Spleen (tissue), 7 donors: ENCODE results near the gene CDRT4.

Experiments used
- CTCF ChIP-seq, 11 experiments: fragments of 200-600 bp in 7 of 11; fragments of 450-650 bp in 4 of 11; sonication (generic) in 4 of 11; IDR thresholded peaks in 8 of 11; conservative IDR thresholded peaks in 3 of 11; 1 replicate in 7 of 11; 2 replicates in 4 of 11; pipeline versions ENCODE4 v1.4.0 to v1.8.0; 2016 to 2021; ENCODE audit warnings: antibody characterized with exemption in 11 of 11, inconsistent platforms in 4 of 11, mild to moderate bottlenecking in 1 of 11
- POLR2A ChIP-seq, 3 donors: fragments of 450-650 bp; IDR thresholded peaks; one replicate each; pipeline ENCODE4 v1.5.1; 2017; ENCODE audit warnings: antibody characterized with exemption in 3 of 3, mild to moderate bottlenecking in 1 of 3
- POLR2AphosphoS5 ChIP-seq, 3 donors: sonication (generic); formaldehyde crosslinking; IDR thresholded peaks; one replicate each; pipeline ENCODE4 v1.5.1; 2017; ENCODE audit warnings: antibody characterized with exemption in 3 of 3
- donor health status: DM: no; HTN: no; CAD: no; lungs with moderate emphysema.
- donor health status: DM: no; HTN: no; CAD: no.
- donor health status: DM: no; HTN: no; CAD: no.

- no peak for TF ChIP-seq CTCF (IDR thresholded peaks at IDR 0.05 in 8 of 11, conservative IDR thresholded peaks at IDR 0.05 in 3 of 11)
- no peak for TF ChIP-seq POLR2AphosphoS5 (IDR thresholded peaks at IDR 0.05)
- no peak for TF ChIP-seq POLR2A (IDR thresholded peaks at IDR 0.05)
These were observed 1.8 kb upstream of the CDRT4 start for GRCh38 chr17:15469260-15469659.
